GM12878 (cell line): Measurements from ENCODE around the gene B3GAT1.

Experiments
- CHD4 ChIP-seq: fragments of 200-600 bp; sonication (generic); IDR thresholded peaks from 2 replicates; pipeline ENCODE4 v1.6.1; 2016; ENCODE audit warnings: mild to moderate bottlenecking
- RFX5 ChIP-seq: IDR thresholded peaks from 2 replicates; pipeline ENCODE4 v1.6.1; 2011; ENCODE audit warnings: low read depth, low read length, improper control_type of control experiment

DNA sequence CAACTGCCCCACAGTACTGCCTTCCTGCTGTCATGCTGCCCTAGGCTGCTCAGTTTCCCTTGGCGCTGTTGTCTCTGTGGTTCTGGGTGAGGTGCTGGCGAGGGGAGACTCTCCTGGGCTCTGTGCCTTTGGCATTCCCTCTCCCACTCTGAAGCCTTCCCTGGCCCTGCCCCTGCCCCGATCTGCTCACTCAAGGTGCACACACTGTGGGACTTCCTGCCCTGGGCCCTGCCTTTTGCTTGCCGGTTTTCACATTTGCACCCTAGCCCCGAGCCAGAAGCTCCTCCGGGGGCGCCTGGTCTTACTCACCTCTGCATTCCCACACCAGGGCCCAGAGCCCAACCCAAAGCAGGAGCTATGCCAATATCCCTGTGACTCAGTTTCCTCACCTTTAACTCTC lies 12.0 kb downstream of the B3GAT1 start:
- no peak for TF ChIP-seq RFX5
- no peak for TF ChIP-seq CHD4
